IgD-negative memory B cell (primary cell): ENCODE measurements around the gene KDM5B. TPM values are rescaled to one million over a fixed set of nuclear protein-coding genes. Genes with fewer than 3 reads are reported as not detected.
A peak's percentile ranks its signal among the peaks of the same experiment; 100 is the strongest.
"Not testable (repeated sequence)": the region's sequence is repeated elsewhere in the genome, so short reads cannot be mapped to it uniquely, and the experiment has no call there.

Source experiments
- H3K27ac Mint-ChIP-seq, 3 donors: one replicate each; pipeline ENCODE4 v1.8.0; 2020 to 2022; ENCODE audit warnings: mild to moderate bottlenecking in 3 of 3, mixed read lengths in 3 of 3, moderate library complexity in 1 of 3
- H3K27me3 Mint-ChIP-seq: one replicate; pipeline ENCODE4 v1.8.0; 2021; ENCODE audit warnings: mixed read lengths
- H3K36me3 Mint-ChIP-seq: one replicate; pipeline ENCODE4 v1.8.0; 2020; ENCODE audit warnings: mild to moderate bottlenecking, mixed read lengths
- H3K4me1 Mint-ChIP-seq, 3 donors: one replicate each; pipeline ENCODE4 v1.8.0; 2020 to 2022; ENCODE audit warnings: mixed read lengths in 3 of 3, mild to moderate bottlenecking in 1 of 3
- H3K4me3 Mint-ChIP-seq, 4 donors: one replicate each; pipeline ENCODE4 v1.8.0; 2020 to 2022; ENCODE audit warnings: mild to moderate bottlenecking in 4 of 4, mixed read lengths in 4 of 4, moderate library complexity in 3 of 4
- H3K9me3 Mint-ChIP-seq, 3 donors: one replicate each; pipeline ENCODE4 v1.8.0; 2020 to 2021; ENCODE audit warnings: mixed read lengths in 3 of 3, mild to moderate bottlenecking in 1 of 3
- polyA plus RNA-seq: library from polyadenylated mRNA; unstranded; fragments of 300-500 nt; fragmentation: Illumina TruSeq; gene quantifications from one replicate; pipeline ENCODE4 v1.2.3, GENCODE V29; 2021

The KDM5B gene
- polyA plus RNA-seq, 1 donor from 2014 or later = 16.5 TPM

GRCh38 chr1:202834771-202835547 lies 26.7 kb upstream of the KDM5B start:
- H3K27ac Mint-ChIP-seq = peak overlapping the region in 1 of 3 donors; percentile 80
- H3K36me3 Mint-ChIP-seq = no peaks in the 10 kb centered on the region
- H3K4me3 Mint-ChIP-seq = peak overlapping the region in 1 of 4 donors; percentile 68
- no peaks in the 10 kb centered on the region for H3K9me3 Mint-ChIP-seq
- H3K27me3 Mint-ChIP-seq = no peaks in the 10 kb centered on the region
- H3K4me1 Mint-ChIP-seq = peaks cover 13 to 15% (median 14%) of the 10 kb centered on the region in 3 donors

GRCh38 chr1:202831906-202832305 lies 23.7 kb upstream of the KDM5B start:
- no peak overlapping the region for H3K27ac Mint-ChIP-seq
- H3K36me3 Mint-ChIP-seq = no peaks in the 10 kb centered on the region
- H3K4me3 Mint-ChIP-seq = no peak overlapping the region
- H3K4me1 Mint-ChIP-seq = peaks cover 12 to 17% (median 12%) of the 10 kb centered on the region in 3 donors
- no peaks in the 10 kb centered on the region for H3K27me3 Mint-ChIP-seq
- H3K9me3 Mint-ChIP-seq = no peaks in the 10 kb centered on the region

- H3K27ac Mint-ChIP-seq = peak overlapping the region in 1 of 3 donors; percentile 34
- not testable (repeated sequence) for H3K9me3 Mint-ChIP-seq, H3K4me1 Mint-ChIP-seq, H3K27me3 Mint-ChIP-seq, H3K36me3 Mint-ChIP-seq
- peak overlapping the region in 1 of 4 donors; percentile 17 for H3K4me3 Mint-ChIP-seq
These were observed 21.0 kb upstream of the KDM5B start for GRCh38 chr1:202829223-202829622.

- Mint-ChIP-seq H3K4me1 (peaks cover 0 to 4% (median 1%) of the 10 kb centered on the region in 3 donors), H3K9me3 (no peaks in the 10 kb centered on the region), H3K27me3 (peaks cover 11% of the 10 kb centered on the region), H3K4me3 (no peak overlapping the region), H3K36me3 (no peaks in the 10 kb centered on the region), H3K27ac (no peak overlapping the region)
These were observed 17.5 kb upstream of the KDM5B start for GRCh38 chr1:202825748-202826147.

- Mint-ChIP-seq H3K9me3 (peaks cover 0 to 2% (median 0%) of the 10 kb centered on the region in 3 donors), H3K36me3 (no peaks in the 10 kb centered on the region), H3K27ac (no peak overlapping the region), H3K27me3 (peaks cover 24% of the 10 kb centered on the region), H3K4me3 (no peak overlapping the region), H3K4me1 (peaks cover 0 to 2% (median 0%) of the 10 kb centered on the region in 3 donors)
These were observed 13.2 kb upstream of the KDM5B start for GRCh38 chr1:202821467-202821866.

GRCh38 chr1:202818819-202819218 lies 10.6 kb upstream of the KDM5B start:
- H3K9me3 Mint-ChIP-seq = peaks cover 0 to 2% (median 0%) of the 10 kb centered on the region in 3 donors
- no peak overlapping the region for H3K4me3 Mint-ChIP-seq
- peaks cover 0 to 2% (median 0%) of the 10 kb centered on the region in 3 donors for H3K4me1 Mint-ChIP-seq
- peaks cover 27% of the 10 kb centered on the region for H3K27me3 Mint-ChIP-seq
- no peak overlapping the region for H3K27ac Mint-ChIP-seq
- H3K36me3 Mint-ChIP-seq = no peaks in the 10 kb centered on the region

GRCh38 chr1:202815120-202815519 lies 6.9 kb upstream of the KDM5B start:
- Mint-ChIP-seq H3K4me3 (peak overlapping the region in 1 of 4 donors; percentile 58), H3K36me3 (no peaks in the 10 kb centered on the region), H3K27me3 (peaks cover 22% of the 10 kb centered on the region), H3K9me3 (peaks cover 0 to 2% (median 0%) of the 10 kb centered on the region in 3 donors), H3K27ac (peak overlapping the region in 1 of 3 donors; percentile 17), H3K4me1 (peaks cover 3 to 9% (median 7%) of the 10 kb centered on the region in 3 donors)

- peak overlapping the region in 1 of 3 donors; percentile 80 for H3K27ac Mint-ChIP-seq
- H3K4me3 Mint-ChIP-seq = peak overlapping the region; percentile 5 to 96 (median 88)
- H3K4me1 Mint-ChIP-seq = peaks cover 16 to 19% (median 17%) of the 10 kb centered on the region in 3 donors
- peaks cover 8% of the 10 kb centered on the region for H3K27me3 Mint-ChIP-seq
- H3K36me3 Mint-ChIP-seq = no peaks in the 10 kb centered on the region
- no peaks in the 10 kb centered on the region for H3K9me3 Mint-ChIP-seq
These were observed 4.2 kb upstream of the KDM5B start for GRCh38 chr1:202812176-202813026.

- peak overlapping the region; percentile 89 to 99 (median 97) for H3K4me3 Mint-ChIP-seq
- no peaks in the 10 kb centered on the region for H3K36me3 Mint-ChIP-seq
- H3K27me3 Mint-ChIP-seq = peaks cover 8% of the 10 kb centered on the region
- no peaks in the 10 kb centered on the region for H3K9me3 Mint-ChIP-seq
- peak overlapping the region; percentile 49 to 91 (median 80) for H3K27ac Mint-ChIP-seq
- H3K4me1 Mint-ChIP-seq = peaks cover 17 to 21% (median 18%) of the 10 kb centered on the region in 3 donors
These were observed 3.3 kb upstream of the KDM5B start for GRCh38 chr1:202811296-202812175.

- peaks cover 8% of the 10 kb centered on the region for H3K27me3 Mint-ChIP-seq
- H3K4me1 Mint-ChIP-seq = peaks cover 24 to 27% (median 26%) of the 10 kb centered on the region in 3 donors
These were observed 2.5 kb upstream of the KDM5B start, which contains the start of gene PCAT6 for GRCh38 chr1:202810615-202811295. Gene PCAT6 (plus strand): TSS chr1:202810954.

GRCh38 chr1:202810193-202810614 lies 2.0 kb upstream of the KDM5B start:
- Mint-ChIP-seq H3K4me3 (peak overlapping the region; percentile 89 to 99 (median 97)), H3K36me3 (no peaks in the 10 kb centered on the region), H3K4me1 (peaks cover 27 to 32% (median 29%) of the 10 kb centered on the region in 3 donors), H3K9me3 (no peaks in the 10 kb centered on the region), H3K27me3 (peaks cover 8% of the 10 kb centered on the region), H3K27ac (peak overlapping the region; percentile 74 to 91 (median 80))

More at GRCh38 chr1:202810615-202811295, 2.5 kb upstream of the KDM5B start, which contains the start of gene PCAT6:
- Mint-ChIP-seq H3K27ac (peak within 1 kb of the TSS; percentile 74 to 91 (median 80)), H3K36me3 (no peaks in the 10 kb centered on the region), H3K9me3 (no peaks in the 10 kb centered on the region), H3K4me3 (peak within 1 kb of the TSS; percentile 89 to 99 (median 97))

GRCh38 chr1:202809597-202810159 lies 1.5 kb upstream of the KDM5B start:
- Mint-ChIP-seq H3K9me3 (no peaks in the 10 kb centered on the region), H3K27me3 (peaks cover 5% of the 10 kb centered on the region), H3K4me3 (peak overlapping the region; percentile 82 to 99 (median 97)), H3K27ac (peak overlapping the region in 1 of 3 donors; percentile 80), H3K4me1 (peaks cover 29 to 37% (median 31%) of the 10 kb centered on the region in 3 donors), H3K36me3 (no peaks in the 10 kb centered on the region)

- peaks cover 29 to 39% (median 33%) of the 10 kb centered on the region in 3 donors for H3K4me1 Mint-ChIP-seq
- peak overlapping the region; percentile 82 to 96 (median 88) for H3K4me3 Mint-ChIP-seq
- no peaks in the 10 kb centered on the region for H3K9me3 Mint-ChIP-seq
- peak overlapping the region in 1 of 3 donors; percentile 68 for H3K27ac Mint-ChIP-seq
- peaks cover 5% of the 10 kb centered on the region for H3K27me3 Mint-ChIP-seq
- no peaks in the 10 kb centered on the region for H3K36me3 Mint-ChIP-seq
These were observed 733 bp downstream of the KDM5B start for GRCh38 chr1:202807451-202807925.
